Fibroblast of villous mesenchyme (primary cell): ENCODE data around the gene NUS1. TPM values are rescaled to one million over a fixed set of nuclear protein-coding genes. Genes with fewer than 3 reads are reported as not detected.
"Not testable (repeated sequence)": the region's sequence is repeated elsewhere in the genome, so short reads cannot be mapped to it uniquely, and the experiment has no call there.

ENCODE experiments used
- DNase-seq: peaks from one replicate; pipeline ENCODE4 v3.0.0-alpha.2; 2010; ENCODE audit warnings: low read depth
- H3K4me3 ChIP-seq: 2 replicates; pipeline ENCODE4 v1.5.1; 2011; ENCODE audit warnings: low read depth, mild to moderate bottlenecking, low read length
- total RNA-seq: library from RNA; depleted of rRNA; stranded (reverse); fragments of >200 nt; gene quantifications from 2 replicates; pipeline ENCODE4 v1.2.3, GENCODE V29; 2012
- TF ChIP-seq, protein P1 (sequence below): IDR thresholded peaks from 2 replicates; pipeline ENCODE4 v1.5.1; 2012; ENCODE audit warnings: low read depth, mild to moderate bottlenecking, low read length; ENCODE audit not compliant: insufficient read depth

NUS1 gene
- total RNA-seq, 1 donor = 26.8 TPM

GRCh38 chr6:117718895-117719294 lies 43.6 kb downstream of the NUS1 start:
- TF ChIP-seq, protein P1, sequence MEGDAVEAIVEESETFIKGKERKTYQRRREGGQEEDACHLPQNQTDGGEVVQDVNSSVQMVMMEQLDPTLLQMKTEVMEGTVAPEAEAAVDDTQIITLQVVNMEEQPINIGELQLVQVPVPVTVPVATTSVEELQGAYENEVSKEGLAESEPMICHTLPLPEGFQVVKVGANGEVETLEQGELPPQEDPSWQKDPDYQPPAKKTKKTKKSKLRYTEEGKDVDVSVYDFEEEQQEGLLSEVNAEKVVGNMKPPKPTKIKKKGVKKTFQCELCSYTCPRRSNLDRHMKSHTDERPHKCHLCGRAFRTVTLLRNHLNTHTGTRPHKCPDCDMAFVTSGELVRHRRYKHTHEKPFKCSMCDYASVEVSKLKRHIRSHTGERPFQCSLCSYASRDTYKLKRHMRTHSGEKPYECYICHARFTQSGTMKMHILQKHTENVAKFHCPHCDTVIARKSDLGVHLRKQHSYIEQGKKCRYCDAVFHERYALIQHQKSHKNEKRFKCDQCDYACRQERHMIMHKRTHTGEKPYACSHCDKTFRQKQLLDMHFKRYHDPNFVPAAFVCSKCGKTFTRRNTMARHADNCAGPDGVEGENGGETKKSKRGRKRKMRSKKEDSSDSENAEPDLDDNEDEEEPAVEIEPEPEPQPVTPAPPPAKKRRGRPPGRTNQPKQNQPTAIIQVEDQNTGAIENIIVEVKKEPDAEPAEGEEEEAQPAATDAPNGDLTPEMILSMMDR = no peak
- DNase-seq = no peak
- no peak overlapping the region for H3K4me3 ChIP-seq

DNA sequence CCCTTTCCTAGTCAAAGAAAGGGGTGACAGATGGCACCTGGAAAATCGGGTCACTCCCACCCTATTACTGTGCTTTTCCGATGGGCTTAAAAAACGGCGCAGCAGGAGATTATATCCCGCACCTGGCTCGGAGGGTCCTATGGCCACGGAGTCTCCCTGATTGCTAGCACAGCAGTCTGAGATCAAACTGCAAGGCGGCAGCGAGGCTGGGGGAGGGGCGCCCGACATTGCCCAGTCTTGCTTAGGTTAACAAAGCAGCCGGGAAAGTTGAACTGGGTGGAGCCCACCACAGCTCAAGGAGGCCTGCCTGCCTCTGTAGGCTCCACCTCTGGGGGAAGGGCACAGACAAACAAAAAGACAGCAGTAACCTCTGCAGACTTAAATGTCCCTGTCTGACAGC lies 46.3 kb downstream of the NUS1 start:
- not testable (repeated sequence) for H3K4me3 ChIP-seq, DNase-seq

- H3K4me3 ChIP-seq = no peak overlapping the region
- TF ChIP-seq, protein P1 = no peak
- DNase-seq = no peak
These were observed 53.4 kb downstream of the NUS1 start for GRCh38 chr6:117728626-117729025.

- no peak overlapping the region for H3K4me3 ChIP-seq
- DNase-seq = no peak
- TF ChIP-seq, protein P1 = no peak
These were observed 54.3 kb downstream of the NUS1 start for GRCh38 chr6:117729613-117730012.

DNA sequence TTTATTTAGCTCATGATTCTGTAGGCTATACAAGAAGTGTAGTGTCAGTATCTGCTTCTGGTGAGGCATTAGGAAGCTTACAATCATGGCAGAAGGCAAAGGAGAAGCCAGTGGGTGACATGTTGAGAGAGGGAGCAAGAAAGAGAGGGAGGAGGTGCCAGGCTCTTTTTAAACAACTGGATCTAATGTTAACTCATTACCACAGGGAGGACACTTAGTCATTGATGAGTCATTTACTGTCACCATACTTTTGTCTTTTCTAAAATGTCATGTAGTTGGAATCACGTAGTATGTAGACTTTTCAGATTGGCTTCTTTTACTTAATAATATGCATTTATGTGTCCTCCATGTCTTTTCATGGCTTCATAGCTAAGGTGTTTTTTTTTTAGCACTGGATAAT lies 58.1 kb downstream of the NUS1 start:
- no peak overlapping the region for H3K4me3 ChIP-seq
- no peak for DNase-seq
- TF ChIP-seq, protein P1 = no peak

GRCh38 chr6:117739869-117740268 lies 64.6 kb downstream of the NUS1 start:
- TF ChIP-seq, protein P1 = no peak
- H3K4me3 ChIP-seq = no peak overlapping the region

GRCh38 chr6:117740605-117741004 lies 65.3 kb downstream of the NUS1 start:
- H3K4me3 ChIP-seq = no peak overlapping the region
- TF ChIP-seq, protein P1 = no peak
- DNase-seq = no peak

More at GRCh38 chr6:117739869-117740268, 64.6 kb downstream of the NUS1 start:
- DNase-seq = no peak

DNA sequence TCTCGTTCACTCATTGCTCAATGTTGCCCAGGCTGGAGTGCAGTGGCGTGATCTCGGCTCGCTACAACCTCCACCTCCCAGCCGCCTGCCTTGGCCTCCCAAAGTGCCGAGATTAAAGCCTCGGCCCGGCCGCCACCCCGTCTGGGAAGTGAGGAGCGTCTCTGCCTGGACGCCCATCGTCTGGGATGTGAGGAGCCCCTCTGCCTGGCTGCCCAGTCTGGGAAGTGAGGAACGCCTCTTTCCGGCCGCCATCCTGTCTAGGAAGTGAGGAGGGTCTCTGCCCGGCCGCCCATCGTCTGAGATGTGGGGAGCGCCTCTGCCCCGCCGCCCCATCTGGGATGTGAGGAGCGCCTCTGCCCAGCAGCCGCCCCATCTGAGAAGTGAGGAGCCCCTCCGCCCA lies 75.4 kb downstream of the NUS1 start:
- not testable (repeated sequence) for DNase-seq, H3K4me3 ChIP-seq

Other genes with a start within 250 kb of the NUS1 start
- gene ROS1, start 249.5 kb upstream of the NUS1 start, total RNA-seq = 0.32 and 0.43 TPM in 2 replicates
- gene DCBLD1, start 192.8 kb upstream of the NUS1 start, total RNA-seq = 39.0 and 69.1 TPM in 2 replicates
- gene GOPC, start 73.0 kb upstream of the NUS1 start, total RNA-seq = 45.1 and 81.6 TPM in 2 replicates
- gene SLC35F1, start 231.8 kb downstream of the NUS1 start, total RNA-seq = under 0.01 TPM in 1 of 2 replicates, not detected in the other